ENCODE measurements around the gene AKAP6.

The AKAP6 gene

GRCh38 chr14:32474478-32475195 is 145.5 kb downstream of the AKAP6 start:
- H3K9me3 ChIP-seq (replicated peaks; ENCODE audit: low read length): no peaks in the 10 kb centered on the region
- H3K9ac ChIP-seq (ENCODE audit: low read depth, low read length): no peak overlapping the region
- no peaks in the 10 kb centered on the region for H3K27me3 ChIP-seq (ENCODE audit: control insufficient read depth, insufficient read depth, low read length)
- no peak overlapping the region for H3K4me2 ChIP-seq (ENCODE audit: low read length)
- H3K4me3 ChIP-seq (ENCODE audit: low read length): no peak overlapping the region
- no peaks in the 10 kb centered on the region for H3K36me3 ChIP-seq (ENCODE audit: insufficient read depth, low read length)
- H3K4me1 ChIP-seq (ENCODE audit: control insufficient read depth, insufficient read depth, low read length): peaks cover 51% of the 10 kb centered on the region

GRCh38 chr14:32476532-32476931 is 147.4 kb downstream of the AKAP6 start:
- Histone ChIP-seq H3K4me1 (ENCODE audit: control insufficient read depth, insufficient read depth, low read length) (peaks cover 45% of the 10 kb centered on the region), H3K4me2 (ENCODE audit: low read length) (no peak overlapping the region), H3K36me3 (ENCODE audit: insufficient read depth, low read length) (no peaks in the 10 kb centered on the region)

GRCh38 chr14:32477396-32477795 is 148.3 kb downstream of the AKAP6 start:
- Histone ChIP-seq H3K9me3 (replicated peaks; ENCODE audit: low read length) (no peaks in the 10 kb centered on the region), H3K9ac (ENCODE audit: low read depth, low read length) (no peak overlapping the region), H3K4me1 (ENCODE audit: control insufficient read depth, insufficient read depth, low read length) (peaks cover 37% of the 10 kb centered on the region), H3K4me3 (ENCODE audit: low read length) (no peak overlapping the region), H3K4me2 (ENCODE audit: low read length) (no peak overlapping the region), H3K36me3 (ENCODE audit: insufficient read depth, low read length) (no peaks in the 10 kb centered on the region), H3K27me3 (ENCODE audit: control insufficient read depth, insufficient read depth, low read length) (no peaks in the 10 kb centered on the region)

More at GRCh38 chr14:32476532-32476931, 147.4 kb downstream of the AKAP6 start:
- no peak overlapping the region for H3K4me3 ChIP-seq (ENCODE audit: low read length)
- no peak overlapping the region for H3K9ac ChIP-seq (ENCODE audit: low read depth, low read length)
- no peaks in the 10 kb centered on the region for H3K27me3 ChIP-seq (ENCODE audit: control insufficient read depth, insufficient read depth, low read length)
- no peaks in the 10 kb centered on the region for H3K9me3 ChIP-seq (replicated peaks; ENCODE audit: low read length)

- no peak overlapping the region for H3K4me2 ChIP-seq (ENCODE audit: low read length)
- no peak overlapping the region for H3K4me3 ChIP-seq (ENCODE audit: low read length)
- H3K9me3 ChIP-seq (replicated peaks; ENCODE audit: low read length): no peaks in the 10 kb centered on the region
- H3K27me3 ChIP-seq (ENCODE audit: control insufficient read depth, insufficient read depth, low read length): no peaks in the 10 kb centered on the region
- no peak overlapping the region for H3K9ac ChIP-seq (ENCODE audit: low read depth, low read length)
- H3K4me1 ChIP-seq (ENCODE audit: control insufficient read depth, insufficient read depth, low read length): peaks cover 32% of the 10 kb centered on the region
- H3K36me3 ChIP-seq (ENCODE audit: insufficient read depth, low read length): no peaks in the 10 kb centered on the region
Measured at GRCh38 chr14:32478050-32478449, 149.0 kb downstream of the AKAP6 start.

- Histone ChIP-seq H3K9ac (ENCODE audit: low read depth, low read length) (no peak overlapping the region), H3K9me3 (replicated peaks; ENCODE audit: low read length) (no peaks in the 10 kb centered on the region), H3K36me3 (ENCODE audit: insufficient read depth, low read length) (no peaks in the 10 kb centered on the region), H3K27me3 (ENCODE audit: control insufficient read depth, insufficient read depth, low read length) (no peaks in the 10 kb centered on the region), H3K4me2 (ENCODE audit: low read length) (peak overlapping the region; percentile 45), H3K4me3 (ENCODE audit: low read length) (no peak overlapping the region), H3K4me1 (ENCODE audit: control insufficient read depth, insufficient read depth, low read length) (peaks cover 20% of the 10 kb centered on the region)
Measured at GRCh38 chr14:32480337-32480736, 151.2 kb downstream of the AKAP6 start.

GRCh38 chr14:32481707-32482106 is 152.6 kb downstream of the AKAP6 start:
- Histone ChIP-seq H3K4me3 (ENCODE audit: low read length) (no peak overlapping the region), H3K36me3 (ENCODE audit: insufficient read depth, low read length) (no peaks in the 10 kb centered on the region), H3K9me3 (replicated peaks; ENCODE audit: low read length) (no peaks in the 10 kb centered on the region), H3K9ac (ENCODE audit: low read depth, low read length) (no peak overlapping the region), H3K27me3 (ENCODE audit: control insufficient read depth, insufficient read depth, low read length) (no peaks in the 10 kb centered on the region), H3K4me2 (ENCODE audit: low read length) (no peak overlapping the region), H3K4me1 (ENCODE audit: control insufficient read depth, insufficient read depth, low read length) (peaks cover 20% of the 10 kb centered on the region)

GRCh38 chr14:32491416-32492016 is 162.4 kb downstream of the AKAP6 start:
- Histone ChIP-seq H3K4me2 (ENCODE audit: low read length) (no peak overlapping the region), H3K9me3 (replicated peaks; ENCODE audit: low read length) (no peaks in the 10 kb centered on the region), H3K4me1 (ENCODE audit: control insufficient read depth, insufficient read depth, low read length) (peaks cover 21% of the 10 kb centered on the region), H3K36me3 (ENCODE audit: insufficient read depth, low read length) (no peaks in the 10 kb centered on the region), H3K9ac (ENCODE audit: low read depth, low read length) (no peak overlapping the region), H3K27me3 (ENCODE audit: control insufficient read depth, insufficient read depth, low read length) (no peaks in the 10 kb centered on the region), H3K4me3 (ENCODE audit: low read length) (no peak overlapping the region)

GRCh38 chr14:32492457-32492856 is 163.4 kb downstream of the AKAP6 start:
- no peak overlapping the region for H3K9ac ChIP-seq (ENCODE audit: low read depth, low read length)
- H3K27me3 ChIP-seq (ENCODE audit: control insufficient read depth, insufficient read depth, low read length): no peaks in the 10 kb centered on the region
- no peaks in the 10 kb centered on the region for H3K36me3 ChIP-seq (ENCODE audit: insufficient read depth, low read length)
- H3K9me3 ChIP-seq (replicated peaks; ENCODE audit: low read length): no peaks in the 10 kb centered on the region
- no peak overlapping the region for H3K4me3 ChIP-seq (ENCODE audit: low read length)
- peaks cover 26% of the 10 kb centered on the region for H3K4me1 ChIP-seq (ENCODE audit: control insufficient read depth, insufficient read depth, low read length)
- H3K4me2 ChIP-seq (ENCODE audit: low read length): no peak overlapping the region

GRCh38 chr14:32494609-32495434 is 165.7 kb downstream of the AKAP6 start:
- H3K9me3 ChIP-seq (replicated peaks; ENCODE audit: low read length): no peaks in the 10 kb centered on the region
- peak overlapping the region; percentile 63 for H3K9ac ChIP-seq (ENCODE audit: low read depth, low read length)
- H3K36me3 ChIP-seq (ENCODE audit: insufficient read depth, low read length): no peaks in the 10 kb centered on the region
- H3K4me3 ChIP-seq (ENCODE audit: low read length): peak overlapping the region; percentile 20
- no peaks in the 10 kb centered on the region for H3K27me3 ChIP-seq (ENCODE audit: control insufficient read depth, insufficient read depth, low read length)
- peak overlapping the region; percentile 62 for H3K4me2 ChIP-seq (ENCODE audit: low read length)
- peaks cover 26% of the 10 kb centered on the region for H3K4me1 ChIP-seq (ENCODE audit: control insufficient read depth, insufficient read depth, low read length)

GRCh38 chr14:32495435-32495734 is 166.3 kb downstream of the AKAP6 start:
- no peaks in the 10 kb centered on the region for H3K27me3 ChIP-seq (ENCODE audit: control insufficient read depth, insufficient read depth, low read length)
- no peaks in the 10 kb centered on the region for H3K36me3 ChIP-seq (ENCODE audit: insufficient read depth, low read length)
- H3K4me2 ChIP-seq (ENCODE audit: low read length): peak overlapping the region; percentile 62
- peak overlapping the region; percentile 63 for H3K9ac ChIP-seq (ENCODE audit: low read depth, low read length)
- peaks cover 26% of the 10 kb centered on the region for H3K4me1 ChIP-seq (ENCODE audit: control insufficient read depth, insufficient read depth, low read length)
- peak overlapping the region; percentile 20 for H3K4me3 ChIP-seq (ENCODE audit: low read length)
- no peaks in the 10 kb centered on the region for H3K9me3 ChIP-seq (replicated peaks; ENCODE audit: low read length)

GRCh38 chr14:32497248-32497647 is 168.2 kb downstream of the AKAP6 start:
- no peaks in the 10 kb centered on the region for H3K9me3 ChIP-seq (replicated peaks; ENCODE audit: low read length)
- peaks cover 23% of the 10 kb centered on the region for H3K4me1 ChIP-seq (ENCODE audit: control insufficient read depth, insufficient read depth, low read length)
- H3K4me2 ChIP-seq (ENCODE audit: low read length): peak overlapping the region; percentile 40
- no peak overlapping the region for H3K4me3 ChIP-seq (ENCODE audit: low read length)
- no peak overlapping the region for H3K9ac ChIP-seq (ENCODE audit: low read depth, low read length)
- no peaks in the 10 kb centered on the region for H3K36me3 ChIP-seq (ENCODE audit: insufficient read depth, low read length)
- no peaks in the 10 kb centered on the region for H3K27me3 ChIP-seq (ENCODE audit: control insufficient read depth, insufficient read depth, low read length)
